ENCODE data around the gene TMA7B.

The TMA7B gene

GRCh38 chr22:40004836-40005235, 44.6 kb downstream of the TMA7B start:
- no peak for DNase-seq

GRCh38 chr22:40006641-40007040, 46.4 kb downstream of the TMA7B start:
- DNase-seq: no peak

- no peak for DNase-seq
These were observed 47.9 kb downstream of the TMA7B start for GRCh38 chr22:40007853-40008710.

GRCh38 chr22:40008726-40009291, 48.6 kb downstream of the TMA7B start:
- DNase-seq: no peak

- DNase-seq: no peak
These were observed 49.1 kb downstream of the TMA7B start for GRCh38 chr22:40009292-40009774.

GRCh38 chr22:40009951-40010671, 49.9 kb downstream of the TMA7B start:
- DNase-seq: peak; percentile 49 to 74 (median 64)

GRCh38 chr22:40010746-40011145, 50.5 kb downstream of the TMA7B start:
- no peak for DNase-seq

Measured in stimulated activated naive CD4-positive, alpha-beta T cell (primary cell).